Urothelium cell line (cell line): Measurements from ENCODE around the gene RASA3.
"Not testable (repeated sequence)": the region's sequence is repeated elsewhere in the genome, so short reads cannot be mapped to it uniquely, and the experiment has no call there.

Source experiments
- DNase-seq: peaks from one replicate; pipeline ENCODE4 v3.0.0; 2011; ENCODE audit warnings: low spot score, mixed read lengths
- FAIRE-seq: peaks from 2 replicates; lab custom pipeline; 2011; peaks lifted over from hg19 to GRCh38; lab: Jason Lieb, UNC

RASA3 gene

GRCh38 chr13:114155926-114156883, 23.8 kb upstream of the RASA3 start:
- DNase-seq (no peak), FAIRE-seq (no peak)

DNA sequence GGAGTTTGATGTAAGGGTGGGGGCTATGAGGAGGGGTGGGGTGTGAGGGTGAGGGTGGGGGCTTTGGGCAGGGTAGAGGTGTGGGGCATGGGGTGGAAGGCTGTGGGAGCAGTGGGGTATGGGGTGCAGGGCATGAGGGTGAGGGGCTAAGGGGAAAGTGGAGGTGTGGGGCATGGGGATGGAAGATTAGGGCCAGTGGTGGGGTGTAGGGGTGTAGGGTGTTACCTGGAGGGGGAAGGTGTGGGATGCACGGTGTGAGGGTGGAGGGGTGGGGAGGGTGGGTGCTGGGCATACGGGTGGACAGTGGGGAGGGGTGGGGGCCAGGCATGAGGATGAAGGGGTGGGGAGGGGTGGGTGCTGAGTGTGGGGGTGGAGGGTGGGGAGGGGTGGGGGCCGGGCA, 22.9 kb upstream of the RASA3 start:
- DNase-seq (no peak), FAIRE-seq (no peak)

DNA sequence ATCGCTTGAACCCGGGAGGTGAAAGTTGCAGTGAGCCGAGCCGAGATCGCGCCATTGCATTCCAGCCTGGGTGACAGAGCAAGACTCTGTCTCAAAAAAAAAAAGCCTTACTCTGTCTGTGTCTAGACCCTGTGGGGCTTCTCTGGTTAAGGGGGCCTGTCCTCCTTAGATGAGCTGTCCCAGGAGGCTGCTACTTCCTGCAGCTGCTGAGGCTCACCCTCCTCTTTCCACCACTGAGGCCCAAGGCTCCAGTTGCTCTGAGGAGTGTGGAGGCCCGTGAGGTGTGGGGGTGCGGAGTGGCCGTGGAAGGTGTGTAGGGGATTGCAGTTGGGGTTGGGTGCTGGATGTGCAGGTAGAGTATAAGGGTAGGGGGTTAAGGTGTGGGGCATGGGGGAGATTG, 22.1 kb upstream of the RASA3 start:
- FAIRE-seq: peak; percentile 37
- DNase-seq: no peak

DNA sequence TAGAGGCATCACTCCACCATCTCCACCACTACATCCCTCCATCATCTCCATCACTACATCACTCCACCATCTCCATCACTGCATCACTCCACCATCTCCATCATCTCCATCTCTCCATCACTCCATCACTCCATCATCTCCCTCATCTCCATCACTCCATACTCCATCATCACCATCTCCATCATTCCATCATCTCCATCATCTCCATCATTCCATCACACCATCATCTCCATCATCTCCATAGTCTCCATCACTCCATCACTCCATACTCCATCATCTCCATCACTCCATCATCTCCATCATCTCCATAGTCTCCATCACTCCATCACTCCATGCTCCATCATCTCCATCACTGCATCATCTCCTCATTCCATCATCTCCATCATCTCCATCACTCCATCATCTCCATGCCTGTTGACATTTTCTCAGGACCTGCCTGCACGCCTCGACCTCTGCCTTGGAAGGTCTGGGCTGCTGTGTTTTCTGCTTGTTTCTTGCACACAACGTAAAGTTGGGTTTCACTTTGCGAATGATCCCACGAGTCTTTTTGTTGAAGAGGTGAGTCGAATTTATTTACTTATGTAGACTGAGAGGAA, 21.2 kb upstream of the RASA3 start:
- DNase-seq: no peak
- peak; percentile 92 for FAIRE-seq

- FAIRE-seq: no peak
- no peak for DNase-seq
Observed at GRCh38 chr13:114152831-114153371, 20.5 kb upstream of the RASA3 start.

DNA sequence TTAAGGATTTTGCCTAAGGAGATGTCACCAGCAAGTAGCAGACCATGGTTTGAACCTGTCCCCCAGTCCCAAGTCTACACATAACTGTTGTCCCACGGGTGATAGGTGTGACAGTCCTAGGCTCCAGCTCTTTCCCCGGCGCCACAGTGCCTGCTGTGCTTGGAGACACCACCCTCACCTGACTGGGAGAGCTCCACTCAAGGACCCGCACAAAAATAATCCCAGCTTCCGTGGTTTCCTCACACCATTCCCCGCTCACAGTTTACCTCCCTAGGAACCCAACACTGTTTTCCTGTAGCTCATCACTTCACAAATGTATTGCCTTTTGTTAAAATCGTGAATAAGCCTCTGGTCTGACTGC, 19.8 kb upstream of the RASA3 start:
- no peak for FAIRE-seq
- no peak for DNase-seq

GRCh38 chr13:114151565-114152284, 19.3 kb upstream of the RASA3 start:
- FAIRE-seq: peak; percentile 81
- peak; percentile 81 for DNase-seq

DNA sequence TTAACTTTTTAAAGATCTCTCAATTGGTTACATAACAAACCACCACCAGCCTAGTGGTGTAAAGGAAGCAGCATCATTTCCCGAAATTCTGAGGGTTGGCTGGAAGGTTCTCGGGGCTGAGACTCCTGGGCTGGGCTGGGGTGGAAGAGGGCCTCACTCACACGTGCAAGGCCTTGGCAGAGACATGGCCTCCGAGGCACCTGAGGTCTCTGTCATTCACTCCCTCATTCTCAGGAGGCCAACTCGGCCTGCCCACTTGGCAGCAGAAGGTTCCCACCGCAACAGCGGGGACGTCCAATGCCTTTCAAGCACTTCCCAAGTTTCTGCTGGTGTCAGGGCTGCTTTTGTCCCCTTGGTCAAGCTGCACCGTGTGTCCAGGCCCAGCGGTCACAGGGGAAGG, 18.6 kb upstream of the RASA3 start:
- FAIRE-seq (peak; percentile 37), DNase-seq (no peak)

GRCh38 chr13:114149774-114150740, 17.6 kb upstream of the RASA3 start:
- DNase-seq (no peak), FAIRE-seq (peak; percentile 56)

DNA sequence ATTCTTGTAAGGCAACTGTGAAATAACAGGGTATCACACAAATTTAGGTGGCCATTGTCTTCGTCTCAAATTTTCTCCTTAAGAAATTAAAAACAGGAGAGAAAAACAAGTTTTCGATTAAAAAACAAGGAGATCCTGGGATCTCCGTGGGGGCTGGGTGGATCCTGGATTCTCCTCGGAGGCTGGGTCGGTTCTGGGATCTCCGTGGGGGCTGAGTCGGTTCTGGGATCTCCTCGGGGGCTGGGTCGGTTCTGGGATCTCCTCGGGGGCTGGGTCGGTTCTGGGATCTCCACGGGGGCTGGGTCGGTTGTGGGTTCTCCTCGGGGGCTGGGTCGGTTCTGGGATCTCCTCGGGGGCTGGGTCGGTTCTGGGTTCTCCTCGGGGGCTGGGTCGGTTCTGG, 16.5 kb upstream of the RASA3 start:
- FAIRE-seq: not testable (repeated sequence)

DNA sequence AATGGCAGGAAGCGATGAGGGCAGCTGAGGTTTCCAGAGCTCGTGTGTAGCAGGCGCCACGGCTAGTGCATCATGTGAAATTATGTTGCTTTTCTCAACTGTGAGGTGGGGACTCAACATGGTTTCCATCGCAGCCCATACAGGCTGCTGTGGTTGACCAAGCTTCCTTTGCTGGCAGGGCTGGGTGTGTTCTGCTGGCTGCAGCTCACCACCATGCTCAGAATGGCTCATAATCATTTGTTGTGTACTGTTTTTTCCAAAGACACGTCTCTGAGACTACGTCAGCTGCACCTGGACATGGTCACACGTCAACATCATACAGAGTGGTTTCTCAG, 16.1 kb upstream of the RASA3 start:
- FAIRE-seq (peak; percentile 72), DNase-seq (no peak)

More for the DNA sequence above, 16.5 kb upstream of the RASA3 start:
- DNase-seq: not testable (repeated sequence)

DNA sequence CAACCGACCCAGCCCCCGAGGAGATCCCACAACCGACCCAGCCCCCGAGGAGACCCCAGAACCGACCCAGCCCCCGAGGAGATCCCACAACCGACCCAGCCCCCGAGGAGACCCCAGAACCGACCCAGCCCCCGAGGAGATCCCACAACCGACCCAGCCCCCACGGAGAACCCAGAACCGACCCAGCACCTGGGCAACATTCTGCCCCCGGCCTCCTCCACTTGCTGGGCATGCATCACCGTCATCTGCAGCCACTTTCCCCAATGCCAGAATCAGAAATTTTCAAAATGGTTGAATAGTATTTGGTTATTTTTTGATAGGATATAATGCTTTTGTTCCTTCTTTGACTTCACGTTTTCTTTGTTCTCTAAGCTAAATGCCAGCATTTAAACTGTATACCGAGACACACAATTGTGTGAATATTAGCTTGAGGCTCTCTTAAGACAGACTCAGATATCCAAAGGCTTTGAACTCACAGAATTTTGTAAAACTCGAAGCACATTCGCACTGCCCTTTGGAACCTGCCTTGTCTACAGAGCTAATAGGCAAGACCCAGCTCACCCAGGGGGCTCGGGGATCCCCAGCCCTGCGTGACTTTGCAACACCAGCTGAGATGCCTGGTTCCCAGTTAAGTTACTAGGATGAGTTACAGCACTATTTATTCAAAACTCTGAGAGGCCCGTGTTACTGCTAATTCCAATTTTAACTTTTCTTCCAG, 15.5 kb upstream of the RASA3 start:
- no peak for FAIRE-seq
- DNase-seq: no peak

GRCh38 chr13:114146629-114147028, 14.2 kb upstream of the RASA3 start:
- no peak for DNase-seq
- FAIRE-seq: peak; percentile 66

- DNase-seq (no peak), FAIRE-seq (no peak)
Observed at GRCh38 chr13:114146173-114146572, 13.8 kb upstream of the RASA3 start.

GRCh38 chr13:114145722-114146121, 13.3 kb upstream of the RASA3 start:
- DNase-seq (no peak), FAIRE-seq (peak; percentile 5)

DNA sequence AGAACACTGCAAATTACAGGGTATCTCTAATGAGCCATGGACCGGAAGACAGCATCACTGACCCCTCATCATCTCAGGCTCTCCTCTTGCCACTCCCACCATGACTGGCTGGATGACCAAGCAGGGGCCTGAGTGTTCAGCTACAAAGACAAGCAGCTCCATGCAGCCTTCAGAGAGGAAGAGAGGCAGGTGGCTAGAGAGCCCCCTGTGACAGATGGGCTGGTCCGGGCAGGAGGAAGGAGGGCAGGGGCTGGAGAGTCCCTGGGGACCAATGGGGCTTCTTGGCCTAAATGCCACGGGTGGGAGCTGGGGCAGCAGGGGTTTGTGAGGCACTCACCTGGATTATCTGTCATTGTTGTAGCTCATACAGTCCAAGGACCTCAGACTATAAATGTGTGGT, 12.8 kb upstream of the RASA3 start:
- no peak for FAIRE-seq
- no peak for DNase-seq

- FAIRE-seq (no peak), DNase-seq (no peak)
Observed at GRCh38 chr13:114144606-114145244, 12.3 kb upstream of the RASA3 start.

- DNase-seq (peak; percentile 79), FAIRE-seq (no peak)
Observed at GRCh38 chr13:114143806-114144605, 11.6 kb upstream of the RASA3 start.
